Duodenal mucosa (tissue), 2 donors: ENCODE results near the gene PRKG1.

Experiments
- H3K27ac ChIP-seq: one replicate; pipeline ENCODE4 v1.7.0; 2013; ENCODE audit warnings: low read depth, low read length
- H3K27me3 ChIP-seq, 2 donors: one replicate each; pipeline ENCODE4 v1.7.0; 2013; ENCODE audit warnings: low read length in 2 of 2, control low read depth in 1 of 2; ENCODE audit not compliant: insufficient read depth in 2 of 2, control insufficient read depth in 1 of 2
- H3K36me3 ChIP-seq, 2 donors: one replicate each; pipeline ENCODE4 v1.7.0; 2013; ENCODE audit warnings: low read length in 2 of 2, control low read depth in 1 of 2; ENCODE audit not compliant: insufficient read depth in 2 of 2, control insufficient read depth in 1 of 2
- H3K4me1 ChIP-seq, 2 donors: one replicate each; pipeline ENCODE4 v1.7.0; 2013; ENCODE audit warnings: low read length in 2 of 2, control low read depth in 1 of 2; ENCODE audit not compliant: insufficient read depth in 2 of 2, control insufficient read depth in 1 of 2
- H3K4me3 ChIP-seq, 2 donors: one replicate each; pipeline ENCODE4 v1.7.0; 2013; ENCODE audit warnings: low read length in 2 of 2, low read depth in 1 of 2
- H3K9ac ChIP-seq, 2 donors: one replicate each; pipeline ENCODE4 v1.7.0; 2013; ENCODE audit warnings: low read length in 2 of 2, low read depth in 1 of 2
- H3K9me3 ChIP-seq, 2 donors: one replicate each; pipeline ENCODE4 v1.7.0; 2013; ENCODE audit warnings: low read length in 2 of 2, control low read depth in 1 of 2; ENCODE audit not compliant: control insufficient read depth in 1 of 2

Gene PRKG1

DNA sequence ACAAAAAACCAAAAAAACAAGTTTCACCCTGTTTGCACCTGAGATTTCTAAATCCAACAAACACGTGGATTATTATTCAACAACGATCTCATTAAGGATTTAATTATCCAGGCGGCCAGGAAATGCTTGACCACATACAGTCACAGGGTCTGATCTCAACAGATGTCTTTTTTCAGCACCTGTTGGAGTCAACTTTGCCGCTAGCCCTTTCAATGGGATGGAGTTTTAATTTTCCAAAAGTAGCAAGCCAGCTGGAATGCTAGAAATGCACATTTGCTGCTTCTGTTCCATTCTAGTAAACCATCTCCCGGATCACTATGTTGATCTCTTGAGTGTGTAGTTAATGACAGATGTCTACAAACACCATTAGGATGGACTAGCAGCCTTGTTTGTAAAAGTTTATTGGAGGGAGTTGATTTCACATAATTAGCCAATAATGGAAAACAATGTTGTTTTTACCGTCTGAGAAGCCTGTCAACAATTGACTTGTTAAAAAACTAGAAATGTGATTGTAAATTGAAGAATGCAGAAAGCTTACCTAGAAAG lies 1175.6 kb downstream of the PRKG1 start:
- no peaks in the 10 kb centered on the region for H3K27me3 ChIP-seq
- peaks cover 0 to 10% of the 10 kb centered on the region in 2 donors for H3K4me1 ChIP-seq
- H3K27ac ChIP-seq, result no peak overlapping the region
- H3K9ac ChIP-seq, result no peak overlapping the region
- no peaks in the 10 kb centered on the region for H3K36me3 ChIP-seq
- H3K9me3 ChIP-seq, result no peaks in the 10 kb centered on the region
- H3K4me3 ChIP-seq, result no peak overlapping the region

DNA sequence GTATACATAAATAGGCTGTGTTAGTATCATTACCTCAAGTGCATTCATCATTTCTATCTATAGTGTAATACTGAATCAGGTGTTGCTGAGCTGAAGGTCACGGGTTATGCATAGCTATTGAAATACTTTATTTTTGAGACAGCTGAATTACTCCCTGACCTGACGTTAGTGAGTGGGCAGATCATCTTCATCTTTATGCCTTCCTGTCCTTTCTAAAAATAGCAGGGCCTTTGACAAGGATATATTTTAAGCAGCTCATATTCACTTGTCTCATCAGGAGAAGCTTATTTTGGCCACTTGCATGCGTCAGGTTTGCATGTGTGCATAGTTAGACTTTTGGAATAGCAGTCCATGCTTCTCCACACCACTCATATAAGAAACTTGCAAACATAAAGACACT lies 1176.2 kb downstream of the PRKG1 start:
- Histone ChIP-seq H3K4me1 (peaks cover 0 to 10% of the 10 kb centered on the region in 2 donors), H3K4me3 (no peak overlapping the region), H3K27ac (no peak overlapping the region), H3K9ac (no peak overlapping the region), H3K36me3 (no peaks in the 10 kb centered on the region), H3K27me3 (no peaks in the 10 kb centered on the region), H3K9me3 (no peaks in the 10 kb centered on the region)

DNA sequence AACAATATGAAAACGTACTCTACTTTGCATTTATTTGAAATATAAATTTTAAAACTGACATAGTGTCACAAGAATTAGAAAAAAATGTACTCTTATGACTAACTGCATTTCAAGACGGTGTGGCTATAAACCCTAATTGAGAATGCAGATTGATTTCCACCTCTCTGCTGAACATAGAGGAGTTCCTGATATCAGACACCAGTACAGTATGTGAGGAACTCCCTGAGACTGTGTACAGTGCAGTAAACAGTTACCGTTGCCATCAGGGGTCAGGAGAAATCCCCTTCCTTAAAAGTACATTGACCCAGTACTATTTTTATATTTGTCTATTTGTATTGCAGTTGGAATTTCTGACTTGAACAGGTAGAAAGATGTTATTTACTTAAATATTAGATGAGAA lies 1178.0 kb downstream of the PRKG1 start:
- H3K27me3 ChIP-seq, result no peaks in the 10 kb centered on the region
- H3K27ac ChIP-seq, result no peak overlapping the region
- no peak overlapping the region for H3K4me3 ChIP-seq
- no peak overlapping the region for H3K9ac ChIP-seq
- no peaks in the 10 kb centered on the region for H3K36me3 ChIP-seq
- no peaks in the 10 kb centered on the region for H3K9me3 ChIP-seq
- peaks cover 0 to 15% of the 10 kb centered on the region in 2 donors for H3K4me1 ChIP-seq

DNA sequence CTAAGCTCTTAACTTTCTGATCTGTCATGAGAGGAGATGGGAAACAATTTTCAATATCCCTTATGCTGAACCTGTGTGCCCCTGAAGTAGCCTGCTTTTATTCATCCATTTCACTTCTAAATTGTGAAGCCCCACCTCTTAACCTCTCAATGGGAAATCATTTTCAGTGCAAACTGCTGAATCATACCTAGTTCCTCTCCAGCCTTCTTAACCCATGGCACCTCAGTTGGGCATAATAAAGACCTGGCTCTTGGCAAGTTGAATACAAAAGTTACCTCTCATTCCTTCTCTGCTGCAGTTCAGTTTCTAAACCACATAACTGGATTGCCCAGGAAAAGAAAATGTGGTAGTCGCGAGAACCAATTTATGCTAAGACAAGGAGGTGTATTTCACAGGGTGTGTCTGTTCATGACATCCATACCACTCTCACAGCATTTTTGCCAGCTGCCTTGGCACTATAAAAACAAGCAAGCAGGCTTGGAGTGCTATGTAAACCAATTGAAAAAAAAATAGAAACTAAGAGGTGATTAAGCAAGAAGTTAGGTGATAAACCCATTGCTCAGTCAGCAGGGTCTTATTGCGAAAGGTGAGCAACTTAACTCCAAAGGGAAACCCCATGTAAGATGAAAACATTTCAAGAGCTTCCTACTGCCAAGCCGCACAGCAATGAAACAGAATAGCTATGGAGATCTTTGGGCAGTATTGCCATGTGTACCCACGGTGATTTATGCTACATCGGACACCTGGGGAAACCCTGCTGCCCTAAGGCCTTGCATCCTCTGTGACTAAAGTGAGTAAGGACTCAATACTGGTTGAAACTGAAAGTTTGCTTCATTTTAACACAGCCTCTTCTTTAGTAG lies 1182.8 kb downstream of the PRKG1 start:
- peaks cover 0 to 16% of the 10 kb centered on the region in 2 donors for H3K4me1 ChIP-seq
- H3K4me3 ChIP-seq, result no peak overlapping the region
- H3K36me3 ChIP-seq, result no peaks in the 10 kb centered on the region
- H3K27me3 ChIP-seq, result no peaks in the 10 kb centered on the region
- no peak overlapping the region for H3K27ac ChIP-seq
- H3K9me3 ChIP-seq, result no peaks in the 10 kb centered on the region
- H3K9ac ChIP-seq, result no peak overlapping the region

DNA sequence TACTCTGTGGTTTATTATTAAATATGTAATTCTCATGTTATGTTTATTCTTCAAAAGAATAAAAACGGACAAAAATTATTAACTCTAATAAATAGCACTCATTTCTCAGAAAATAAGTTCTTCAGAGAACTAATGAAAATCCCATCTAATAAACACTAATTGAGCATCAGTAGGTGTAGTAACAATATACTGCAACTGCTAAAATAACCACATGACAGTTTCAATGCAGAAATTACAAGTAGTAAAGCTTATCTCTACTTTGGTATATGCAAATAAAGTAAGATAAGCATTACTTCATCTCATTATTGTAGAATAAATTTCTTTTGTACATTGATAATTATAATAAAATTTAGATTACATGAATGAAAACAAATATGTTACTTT lies 1183.4 kb downstream of the PRKG1 start:
- Histone ChIP-seq H3K27me3 (no peaks in the 10 kb centered on the region), H3K27ac (no peak overlapping the region), H3K4me1 (peaks cover 0 to 16% of the 10 kb centered on the region in 2 donors), H3K36me3 (no peaks in the 10 kb centered on the region), H3K9me3 (no peaks in the 10 kb centered on the region), H3K4me3 (no peak overlapping the region), H3K9ac (no peak overlapping the region)

DNA sequence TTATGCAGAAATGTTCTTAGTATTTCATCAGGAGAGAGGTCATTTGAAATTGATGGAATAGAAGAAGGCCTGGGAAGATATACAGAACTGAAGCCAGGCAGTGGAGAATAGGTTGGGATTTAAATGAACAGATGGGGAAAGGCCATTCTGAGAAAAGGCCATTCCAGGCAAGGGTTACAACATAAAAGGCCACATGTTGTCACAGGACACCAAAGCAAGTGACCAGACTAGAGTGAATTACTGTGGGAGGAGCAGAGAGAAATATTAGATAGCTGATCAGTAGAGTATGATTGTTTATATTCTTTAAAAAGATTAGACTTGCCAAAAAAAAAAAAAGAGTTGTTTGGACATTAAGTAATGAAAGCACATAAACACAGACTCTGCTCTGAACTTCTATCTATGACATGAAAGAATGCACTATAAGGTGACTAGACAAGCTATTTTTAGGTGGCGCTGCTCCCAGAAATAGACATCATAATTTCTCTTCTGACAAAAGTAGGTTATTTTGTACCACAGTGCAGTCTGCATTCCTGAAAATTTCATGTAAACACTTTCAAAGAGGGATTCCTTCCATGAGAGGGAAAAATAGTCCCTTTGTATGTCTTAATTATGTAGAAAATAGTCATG lies 1184.6 kb downstream of the PRKG1 start:
- H3K4me1 ChIP-seq, result peaks cover 0 to 14% of the 10 kb centered on the region in 2 donors
- H3K27me3 ChIP-seq, result no peaks in the 10 kb centered on the region
- H3K9me3 ChIP-seq, result no peaks in the 10 kb centered on the region
- no peaks in the 10 kb centered on the region for H3K36me3 ChIP-seq
- no peak overlapping the region for H3K27ac ChIP-seq
- H3K4me3 ChIP-seq, result no peak overlapping the region
- H3K9ac ChIP-seq, result no peak overlapping the region

DNA sequence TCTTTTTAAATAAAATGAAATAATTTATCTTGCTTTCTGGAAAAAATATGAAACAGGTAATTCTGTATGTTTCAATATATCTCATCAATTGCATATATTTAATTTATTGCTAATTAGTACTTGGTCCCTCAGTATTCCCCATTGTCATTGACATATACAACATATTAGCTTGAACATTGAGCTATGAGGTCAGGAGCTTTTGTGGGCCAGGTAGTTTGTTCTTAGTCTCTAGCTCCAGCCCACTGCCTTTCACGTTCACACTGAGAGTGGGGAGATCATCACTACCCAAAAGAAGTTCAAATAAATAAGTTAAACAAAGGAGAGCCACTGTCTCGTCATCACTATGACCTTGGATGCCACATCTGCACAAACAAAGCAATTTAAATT lies 1185.1 kb downstream of the PRKG1 start:
- H3K27me3 ChIP-seq, result no peaks in the 10 kb centered on the region
- H3K4me1 ChIP-seq, result peaks cover 0 to 11% of the 10 kb centered on the region in 2 donors
- no peaks in the 10 kb centered on the region for H3K36me3 ChIP-seq
- H3K9ac ChIP-seq, result no peak overlapping the region
- H3K9me3 ChIP-seq, result no peaks in the 10 kb centered on the region
- H3K4me3 ChIP-seq, result no peak overlapping the region
- H3K27ac ChIP-seq, result no peak overlapping the region

DNA sequence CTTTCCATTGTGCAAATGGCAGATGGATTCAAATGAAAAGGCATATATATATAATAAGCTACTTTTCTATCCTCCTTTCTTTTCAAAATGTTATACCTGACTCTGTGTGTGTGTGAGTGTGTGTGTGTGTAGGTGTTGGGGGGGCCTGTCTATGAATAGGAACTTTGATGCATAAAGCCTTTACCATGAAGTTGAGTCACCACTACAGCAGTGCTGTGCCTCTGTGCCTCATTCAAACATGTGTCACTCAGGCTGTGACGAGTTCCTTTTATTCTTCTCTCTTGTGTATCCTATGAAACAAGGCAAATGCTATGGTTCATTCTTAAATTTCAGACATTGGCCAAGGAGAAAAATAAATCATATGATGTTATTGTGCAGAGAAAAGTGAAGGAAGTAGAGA lies 1187.1 kb downstream of the PRKG1 start:
- H3K27me3 ChIP-seq, result no peaks in the 10 kb centered on the region
- H3K9ac ChIP-seq, result no peak overlapping the region
- no peaks in the 10 kb centered on the region for H3K36me3 ChIP-seq
- no peak overlapping the region for H3K27ac ChIP-seq
- H3K4me1 ChIP-seq, result peaks cover 0 to 6% of the 10 kb centered on the region in 2 donors
- no peak overlapping the region for H3K4me3 ChIP-seq
- H3K9me3 ChIP-seq, result no peaks in the 10 kb centered on the region

DNA sequence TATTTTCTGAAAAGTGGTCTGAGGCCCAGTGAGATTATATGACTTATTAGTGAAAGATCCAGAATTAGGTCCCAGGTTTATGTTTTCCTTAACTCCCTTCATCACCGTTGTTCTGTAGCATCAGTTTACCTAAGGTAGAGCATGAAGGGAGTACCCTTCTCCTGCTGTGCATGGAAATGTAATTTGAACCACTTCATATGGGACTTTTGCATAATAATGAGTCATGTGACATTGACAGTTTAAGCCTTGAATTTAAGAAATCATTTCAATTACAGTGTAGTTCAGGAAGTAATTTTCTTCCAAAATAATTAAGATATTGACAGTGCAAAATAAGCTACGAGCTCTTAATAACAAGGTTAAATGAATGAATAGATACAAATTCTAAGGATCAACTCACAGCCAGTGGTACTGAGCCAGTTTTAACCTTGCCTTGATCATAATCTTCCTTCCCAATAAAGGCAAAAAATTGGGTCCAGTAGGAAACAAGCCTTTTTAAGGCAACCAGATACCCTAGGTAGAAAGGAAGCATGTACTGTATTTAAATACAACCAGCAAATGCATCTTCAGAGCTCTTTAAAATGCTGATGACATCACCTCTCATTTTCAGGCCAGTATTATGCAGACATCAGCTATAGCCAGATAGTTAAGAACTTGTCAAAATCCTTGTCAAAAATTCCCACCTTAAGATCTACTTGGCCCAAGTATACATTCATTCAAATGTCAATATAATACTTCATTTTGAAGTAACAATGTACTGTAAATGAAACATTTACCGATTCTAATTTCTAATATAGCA lies 1191.0 kb downstream of the PRKG1 start:
- Histone ChIP-seq H3K4me1 (no peaks in the 10 kb centered on the region), H3K9ac (no peak overlapping the region)

DNA sequence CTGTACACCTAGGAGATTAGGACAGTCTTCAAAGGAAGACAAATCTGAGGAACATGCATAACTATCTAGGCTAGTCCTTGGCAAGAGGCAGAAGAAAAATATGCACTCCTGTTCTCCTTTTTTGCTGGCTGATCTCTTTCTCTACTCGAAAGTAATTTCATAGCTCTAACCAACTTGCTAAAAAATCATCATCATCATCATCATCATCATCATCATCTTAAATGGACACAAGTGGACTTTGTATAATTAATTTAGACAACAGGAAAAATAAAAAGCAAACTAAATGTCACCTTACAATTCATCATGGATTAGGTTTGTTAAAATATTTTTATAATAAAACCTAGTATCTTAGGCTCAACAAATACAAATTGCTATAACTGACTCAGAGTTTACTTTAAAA lies 1192.6 kb downstream of the PRKG1 start:
- H3K4me3 ChIP-seq, result no peak overlapping the region
- H3K4me1 ChIP-seq, result no peaks in the 10 kb centered on the region
- no peak overlapping the region for H3K27ac ChIP-seq
- no peaks in the 10 kb centered on the region for H3K9me3 ChIP-seq
- no peaks in the 10 kb centered on the region for H3K36me3 ChIP-seq
- no peaks in the 10 kb centered on the region for H3K27me3 ChIP-seq
- no peak overlapping the region for H3K9ac ChIP-seq

More for the DNA sequence above, 1191.0 kb downstream of the PRKG1 start:
- Histone ChIP-seq H3K9me3 (no peaks in the 10 kb centered on the region), H3K27me3 (no peaks in the 10 kb centered on the region), H3K4me3 (no peak overlapping the region), H3K27ac (no peak overlapping the region), H3K36me3 (no peaks in the 10 kb centered on the region)
